HL-60 (cell line): ENCODE data around the gene CCNYL1.
A peak's percentile ranks its signal among the peaks of the same experiment; 100 is the strongest.

ENCODE experiments used
- DNase-seq, 2 experiments: peaks; one replicate each; pipeline ENCODE4 v3.0.0-alpha.2; 2010 to 2020; ENCODE audit warnings: low read depth in 1 of 2, low spot score in 1 of 2
- H3K27ac ChIP-seq: fragments of 250-450 bp; sonication (Bioruptor Pico); replicated peaks from 2 replicates; pipeline ENCODE4 v1.5.1; 2020; ENCODE audit warnings: mild to moderate bottlenecking, moderate library complexity
- H3K27me3 ChIP-seq: fragments of 250-450 bp; sonication (Bioruptor Pico); 2 replicates; pipeline ENCODE4 v1.5.1; 2021; ENCODE audit warnings: mild to moderate bottlenecking, moderate library complexity; ENCODE audit not compliant: insufficient read depth, poor library complexity, severe bottlenecking
- H3K4me3 ChIP-seq: replicated peaks from 2 replicates; pipeline ENCODE4 v1.5.1; 2011; ENCODE audit warnings: mild to moderate bottlenecking, control low read depth, low read length; ENCODE audit not compliant: insufficient read depth
- GABPA ChIP-seq: IDR thresholded peaks from 2 replicates; pipeline ENCODE4 v1.6.1; 2012; ENCODE audit warnings: low read depth
- POLR2AphosphoS5 ChIP-seq: IDR thresholded peaks from 2 replicates; pipeline ENCODE4 v1.6.1; 2012; ENCODE audit warnings: low read depth
- REST ChIP-seq: IDR thresholded peaks from 2 replicates; pipeline ENCODE4 v1.6.1; 2012; ENCODE audit warnings: low read depth; ENCODE audit not compliant: insufficient replicate concordance
- SPI1 ChIP-seq: IDR thresholded peaks from 2 replicates; pipeline ENCODE4 v1.6.1; 2012; ENCODE audit warnings: low read depth, mild to moderate bottlenecking, borderline replicate concordance
- TF ChIP-seq, protein P1 (sequence below): IDR thresholded peaks from one replicate; pipeline ENCODE4 v1.5.1; 2011; ENCODE audit warnings: low read length, control low read depth, inconsistent platforms; ENCODE audit not compliant: insufficient read depth

CCNYL1 gene

DNA sequence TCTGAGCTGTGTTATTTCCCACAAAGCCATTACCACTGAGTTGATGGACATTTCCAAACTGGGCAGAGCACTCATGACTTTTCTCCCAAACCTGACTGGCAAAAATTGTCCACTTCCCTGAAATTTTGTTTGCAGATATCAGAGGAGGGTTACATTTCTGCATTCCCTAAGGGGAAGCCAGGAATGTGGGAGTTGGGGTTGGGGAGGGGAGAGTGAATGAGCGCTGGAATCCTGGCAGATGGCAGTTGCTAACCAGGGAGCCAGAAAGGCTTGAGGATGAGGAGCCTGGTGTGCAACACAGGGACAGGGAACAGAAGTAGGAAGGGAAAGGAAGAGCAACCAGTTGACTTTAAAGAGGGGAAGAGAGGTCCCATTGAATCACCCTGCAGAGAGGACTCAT is 14.0 kb upstream of the CCNYL1 start:
- TF ChIP-seq, protein P1, sequence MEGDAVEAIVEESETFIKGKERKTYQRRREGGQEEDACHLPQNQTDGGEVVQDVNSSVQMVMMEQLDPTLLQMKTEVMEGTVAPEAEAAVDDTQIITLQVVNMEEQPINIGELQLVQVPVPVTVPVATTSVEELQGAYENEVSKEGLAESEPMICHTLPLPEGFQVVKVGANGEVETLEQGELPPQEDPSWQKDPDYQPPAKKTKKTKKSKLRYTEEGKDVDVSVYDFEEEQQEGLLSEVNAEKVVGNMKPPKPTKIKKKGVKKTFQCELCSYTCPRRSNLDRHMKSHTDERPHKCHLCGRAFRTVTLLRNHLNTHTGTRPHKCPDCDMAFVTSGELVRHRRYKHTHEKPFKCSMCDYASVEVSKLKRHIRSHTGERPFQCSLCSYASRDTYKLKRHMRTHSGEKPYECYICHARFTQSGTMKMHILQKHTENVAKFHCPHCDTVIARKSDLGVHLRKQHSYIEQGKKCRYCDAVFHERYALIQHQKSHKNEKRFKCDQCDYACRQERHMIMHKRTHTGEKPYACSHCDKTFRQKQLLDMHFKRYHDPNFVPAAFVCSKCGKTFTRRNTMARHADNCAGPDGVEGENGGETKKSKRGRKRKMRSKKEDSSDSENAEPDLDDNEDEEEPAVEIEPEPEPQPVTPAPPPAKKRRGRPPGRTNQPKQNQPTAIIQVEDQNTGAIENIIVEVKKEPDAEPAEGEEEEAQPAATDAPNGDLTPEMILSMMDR: no peak
- TF ChIP-seq GABPA (no peak), REST (no peak), SPI1 (no peak), POLR2AphosphoS5 (no peak)
- Histone ChIP-seq H3K27ac (no peak overlapping the region), H3K27me3 (no peaks in the 10 kb centered on the region), H3K4me3 (no peak overlapping the region)
- no peak for DNase-seq

GRCh38 chr2:207698301-207698700 is 13.1 kb upstream of the CCNYL1 start:
- DNase-seq: peak in 1 of 2 experiments; percentile 42
- 0 out of 2 replicates have a peak overlapping the region, but pooled peaks have one; percentile 44 for H3K27ac ChIP-seq
- H3K27me3 ChIP-seq: no peaks in the 10 kb centered on the region
- H3K4me3 ChIP-seq: no peak overlapping the region
- no peak for TF ChIP-seq POLR2AphosphoS5
- TF ChIP-seq GABPA: no peak
- TF ChIP-seq, protein P1: no peak
- TF ChIP-seq REST: no peak
- TF ChIP-seq SPI1: no peak; the same call in 1 of the 2 replicates

GRCh38 chr2:207704078-207704477 is 7.4 kb upstream of the CCNYL1 start:
- DNase-seq: no peak
- TF ChIP-seq, protein P1: no peak
- TF ChIP-seq POLR2AphosphoS5: no peak
- no peak for TF ChIP-seq SPI1
- no peak for TF ChIP-seq GABPA
- TF ChIP-seq REST: no peak
- Histone ChIP-seq H3K4me3 (no peak overlapping the region), H3K27ac (no peak overlapping the region), H3K27me3 (no peaks in the 10 kb centered on the region)
